Right cardiac atrium (tissue), 5 donors: Measurements from ENCODE around the gene WSB1. TPM values are rescaled to one million over a fixed set of nuclear protein-coding genes. Genes with fewer than 3 reads are reported as not detected.

Source experiments
- ATAC-seq, 2 donors: fragments of 200-7000 bp; cut with Tn5 transposase; one replicate each; pipeline versions ENCODE4 v1.8.0 to v1.9.1; 2020; ENCODE audit warnings: moderate library complexity in 2 of 2, mild to moderate bottlenecking in 1 of 2
- DNase-seq, 3 donors: peaks; one replicate each; pipeline ENCODE4 v3.0.0-alpha.2; 2020
- H3K27ac ChIP-seq: one replicate; pipeline ENCODE4 v1.5.1; 2013; ENCODE audit warnings: mild to moderate bottlenecking, low read length, control low read depth, moderate library complexity
- H3K27me3 ChIP-seq: one replicate; pipeline ENCODE4 v1.6.1; 2013; ENCODE audit not compliant: control insufficient read depth, insufficient read depth
- H3K4me1 ChIP-seq: one replicate; pipeline ENCODE4 v1.6.1; 2013; ENCODE audit warnings: low read length; ENCODE audit not compliant: control insufficient read depth, insufficient read depth
- H3K4me3 ChIP-seq: one replicate; pipeline ENCODE4 v1.5.1; 2013; ENCODE audit warnings: low read length, control low read depth
- H3K9me3 ChIP-seq: one replicate; pipeline ENCODE4 v1.6.1; 2013; ENCODE audit warnings: low read length; ENCODE audit not compliant: control insufficient read depth
- WGBS: extraction: QIAGEN DNeasy Blood & Tissue Kit; methylation state at CpG from one replicate; pipeline ENCODE4 v1.1.7; 2013; 5-methylcytosine and 5-hydroxymethylcytosine counted together
- intact Hi-C, 4 donors: fragments of 100-400 bp; cut with DNase I; formaldehyde crosslinking; loops; one replicate each; pipeline versions ENCODE4 v1.11.0 to v1.14.0; 2022 to 2023
- polyA plus RNA-seq: library from polyadenylated mRNA; stranded (reverse); fragments of 200-250 nt; gene quantifications from one replicate; pipeline ENCODE4 v1.2.3, GENCODE V29; 2013
- total RNA-seq, 4 donors: library from RNA; stranded (reverse); fragmentation: NEBNext Ultra II Directional; extraction: Animal tissue kit (Norgen Biotek cat#: 25700); gene quantifications; one replicate each; pipeline ENCODE4 v1.2.1, GENCODE V29; 2021
- donor health status: healthy with polysubstance abuse.
- donor health status: DM: no; HTN: yes; CAD: no.
- donor health status: DM: no; HTN: no; CAD: no.
- donor health status: DM: no; HTN: yes; CAD: no; lungs with severe emphysema.
- donor health status: DM: yes; HTN: yes; CAD: no.

The WSB1 gene
- total and polyA plus RNA-seq, 5 donors = 65.6 to 130 (median 83.4) TPM

GRCh38 chr17:27315322-27315721, 21.4 kb downstream of the WSB1 start:
- Histone ChIP-seq H3K4me1 (peaks cover 11% of the 10 kb centered on the region), H3K27me3 (no peaks in the 10 kb centered on the region), H3K9me3 (no peaks in the 10 kb centered on the region), H3K4me3 (no peak overlapping the region), H3K27ac (peak overlapping the region; percentile 3)
- intact Hi-C loops = loop anchor here in 1 of 4 donors (5.0 kb wide), 1 partner anchor 48 kb away; no protein-coding TSS in a partner anchor
- peak; percentile 67 to 77 for ATAC-seq
- 27% methylated on average over 6 of the region's 6 CpGs for WGBS
- peak; percentile 90 to 96 (median 91) for DNase-seq

GRCh38 chr17:27315796-27316465, 22.0 kb downstream of the WSB1 start:
- no peak for DNase-seq
- Histone ChIP-seq H3K27me3 (no peaks in the 10 kb centered on the region), H3K9me3 (no peaks in the 10 kb centered on the region), H3K4me1 (peaks cover 13% of the 10 kb centered on the region), H3K4me3 (no peak overlapping the region), H3K27ac (peak overlapping the region; percentile 19)
- ATAC-seq = no peak
- 63% methylated on average over 7 of the region's 7 CpGs for WGBS
- intact Hi-C loops = loop anchor here in 1 of 4 donors (5.0 kb wide), 1 partner anchor 49 kb away; no protein-coding TSS in a partner anchor

- 82% methylated on average over 4 of the region's 4 CpGs for WGBS
- DNase-seq (no peak), ATAC-seq (no peak)
- intact Hi-C loops = loop anchor here in 1 of 4 donors (5.0 kb wide), 1 partner anchor 51 kb away; no protein-coding TSS in a partner anchor
- Histone ChIP-seq H3K9me3 (no peaks in the 10 kb centered on the region), H3K4me1 (peaks cover 13% of the 10 kb centered on the region), H3K27me3 (no peaks in the 10 kb centered on the region), H3K27ac (no peak overlapping the region), H3K4me3 (no peak overlapping the region)
Observed at GRCh38 chr17:27318228-27318627, 24.3 kb downstream of the WSB1 start.

GRCh38 chr17:27318633-27319032, 24.7 kb downstream of the WSB1 start:
- DNase-seq (no peak), ATAC-seq (no peak)
- peaks cover 14% of the 10 kb centered on the region for H3K4me1 ChIP-seq
- no peaks in the 10 kb centered on the region for H3K9me3 ChIP-seq
- H3K27ac ChIP-seq = no peak overlapping the region
- H3K4me3 ChIP-seq = no peak overlapping the region
- WGBS = 80% methylated on average over 6 of the region's 6 CpGs
- intact Hi-C loops = loop anchor here in 1 of 4 donors (5.0 kb wide), 1 partner anchor 51 kb away; no protein-coding TSS in a partner anchor
- no peaks in the 10 kb centered on the region for H3K27me3 ChIP-seq

- intact Hi-C loops = loop anchor here in 2 of 4 donors (5.0 to 10.0 kb wide), 2 partner anchors 52 to 75 kb away; no protein-coding TSS in a partner anchor
- H3K27ac ChIP-seq = peak overlapping the region; percentile 29
- ATAC-seq (peak; percentile 66 to 83), DNase-seq (peak; percentile 74 to 91 (median 91))
- H3K4me1 ChIP-seq = peaks cover 22% of the 10 kb centered on the region
- 10% methylated on average over 4 of the region's 4 CpGs for WGBS
- H3K4me3 ChIP-seq = no peak overlapping the region
- no peaks in the 10 kb centered on the region for H3K27me3 ChIP-seq
- H3K9me3 ChIP-seq = no peaks in the 10 kb centered on the region
Observed at GRCh38 chr17:27319541-27320221, 25.8 kb downstream of the WSB1 start.

- WGBS = 65% methylated on average over 4 of the region's 4 CpGs
- no peak for DNase-seq
- intact Hi-C loops = loop anchor here in 1 of 4 donors (10.0 kb wide), 1 partner anchor 75 kb away; no protein-coding TSS in a partner anchor
- peak; percentile 5 to 15 for ATAC-seq
- H3K27ac ChIP-seq = peak overlapping the region; percentile 29
- peaks cover 19% of the 10 kb centered on the region for H3K4me1 ChIP-seq
- H3K4me3 ChIP-seq = no peak overlapping the region
- no peaks in the 10 kb centered on the region for H3K9me3 ChIP-seq
- no peaks in the 10 kb centered on the region for H3K27me3 ChIP-seq
Observed at GRCh38 chr17:27320222-27320560, 26.3 kb downstream of the WSB1 start.

- 80% methylated on average over 2 of the region's 2 CpGs for WGBS
- H3K4me1 ChIP-seq = peaks cover 19% of the 10 kb centered on the region
Observed at GRCh38 chr17:27321372-27321771, 27.5 kb downstream of the WSB1 start.

GRCh38 chr17:27322026-27322425, 28.1 kb downstream of the WSB1 start:
- Histone ChIP-seq H3K4me3 (no peak overlapping the region), H3K4me1 (peaks cover 19% of the 10 kb centered on the region), H3K9me3 (no peaks in the 10 kb centered on the region), H3K27me3 (no peaks in the 10 kb centered on the region), H3K27ac (no peak overlapping the region)
- WGBS = 76% methylated on average over 1 of the region's 1 CpG
- no peak for DNase-seq
- ATAC-seq = no peak
- intact Hi-C loops = loop anchor here in 1 of 4 donors (10.0 kb wide), 1 partner anchor 77 kb away; no protein-coding TSS in a partner anchor

More at GRCh38 chr17:27321372-27321771, 27.5 kb downstream of the WSB1 start:
- Histone ChIP-seq H3K4me3 (no peak overlapping the region), H3K27me3 (no peaks in the 10 kb centered on the region), H3K27ac (no peak overlapping the region), H3K9me3 (no peaks in the 10 kb centered on the region)
- ATAC-seq = no peak
- no peak for DNase-seq
- intact Hi-C loops = loop anchor here in 1 of 4 donors (10.0 kb wide), 1 partner anchor 77 kb away; no protein-coding TSS in a partner anchor

GRCh38 chr17:27322690-27323508, 29.0 kb downstream of the WSB1 start:
- intact Hi-C loops = loop anchor here in 1 of 4 donors (10.0 kb wide), 1 partner anchor 78 kb away; no protein-coding TSS in a partner anchor
- peaks cover 19% of the 10 kb centered on the region for H3K4me1 ChIP-seq
- no peaks in the 10 kb centered on the region for H3K9me3 ChIP-seq
- H3K27ac ChIP-seq = peak overlapping the region; percentile 59
- DNase-seq (no peak), ATAC-seq (no peak)
- 49% methylated on average over 4 of the region's 4 CpGs for WGBS
- no peak overlapping the region for H3K4me3 ChIP-seq
- no peaks in the 10 kb centered on the region for H3K27me3 ChIP-seq

- 16% methylated on average over 7 of the region's 7 CpGs for WGBS
- Histone ChIP-seq H3K27ac (peak overlapping the region; percentile 59), H3K4me3 (no peak overlapping the region), H3K4me1 (peaks cover 19% of the 10 kb centered on the region), H3K27me3 (no peaks in the 10 kb centered on the region), H3K9me3 (no peaks in the 10 kb centered on the region)
- intact Hi-C loops = loop anchor here in 1 of 4 donors (10.0 kb wide), 1 partner anchor 79 kb away; no protein-coding TSS in a partner anchor
- ATAC-seq (peak; percentile 87 to 92), DNase-seq (peak; percentile 88 to 94 (median 92))
Observed at GRCh38 chr17:27323538-27324215, 29.8 kb downstream of the WSB1 start.
